ENCODE data around the gene ZRSR2. TPM values are rescaled to one million over a fixed set of nuclear protein-coding genes. Genes with fewer than 3 reads are reported as not detected.
"Not testable (repeated sequence)": the region's sequence is repeated elsewhere in the genome, so short reads cannot be mapped to it uniquely, and the experiment has no call there.

ZRSR2 gene
- total RNA-seq, 1 donor from 2014 or later = 8.4 TPM

DNA sequence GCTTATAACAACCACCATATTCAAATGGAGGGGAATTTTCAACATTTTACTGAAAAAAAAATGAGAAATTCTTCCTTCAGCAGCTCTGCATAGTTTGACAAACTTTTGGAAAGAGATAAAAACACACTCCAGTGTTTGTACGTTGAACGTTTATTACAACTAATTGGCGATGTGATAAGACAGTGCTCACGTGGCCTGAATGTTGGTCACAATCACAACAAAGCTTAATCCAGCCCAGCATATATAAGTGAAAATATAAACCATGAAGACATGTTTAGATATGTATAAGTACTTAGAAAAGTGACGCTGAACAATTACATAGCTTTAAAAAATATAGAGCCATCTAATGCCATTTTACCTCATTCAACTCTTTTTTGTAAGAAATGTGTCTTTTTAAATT, 35.7 kb downstream of the ZRSR2 start:
- H3K4me3 Mint-ChIP-seq (ENCODE audit: unreplicated experiment) = no peak overlapping the region
- H3K9me3 Mint-ChIP-seq (ENCODE audit: unreplicated experiment) = no peaks in the 10 kb centered on the region
- peaks cover 3% of the 10 kb centered on the region for H3K36me3 Mint-ChIP-seq (ENCODE audit: low read depth, unreplicated experiment)
- no peaks in the 10 kb centered on the region for H3K4me1 Mint-ChIP-seq (ENCODE audit: unreplicated experiment)
- no peak overlapping the region for H3K27ac Mint-ChIP-seq (ENCODE audit: unreplicated experiment)
- TF ChIP-seq CTCF (IDR thresholded peaks at IDR 0.05; ENCODE audit: unreplicated experiment) = no peak
- H3K27me3 Mint-ChIP-seq (ENCODE audit: unreplicated experiment) = no peaks in the 10 kb centered on the region
- DNase-seq (ENCODE audit: low spot score) = no peak

GRCh38 chrX:15829217-15829616, 38.9 kb downstream of the ZRSR2 start:
- no peak for DNase-seq (ENCODE audit: low spot score)
- peaks cover 2% of the 10 kb centered on the region for H3K27me3 Mint-ChIP-seq (ENCODE audit: unreplicated experiment)
- no peak overlapping the region for H3K4me3 Mint-ChIP-seq (ENCODE audit: unreplicated experiment)
- no peak for TF ChIP-seq CTCF (IDR thresholded peaks at IDR 0.05; ENCODE audit: unreplicated experiment)
- no peaks in the 10 kb centered on the region for H3K9me3 Mint-ChIP-seq (ENCODE audit: unreplicated experiment)
- no peaks in the 10 kb centered on the region for H3K36me3 Mint-ChIP-seq (ENCODE audit: low read depth, unreplicated experiment)
- no peaks in the 10 kb centered on the region for H3K4me1 Mint-ChIP-seq (ENCODE audit: unreplicated experiment)
- H3K27ac Mint-ChIP-seq (ENCODE audit: unreplicated experiment) = no peak overlapping the region

DNA sequence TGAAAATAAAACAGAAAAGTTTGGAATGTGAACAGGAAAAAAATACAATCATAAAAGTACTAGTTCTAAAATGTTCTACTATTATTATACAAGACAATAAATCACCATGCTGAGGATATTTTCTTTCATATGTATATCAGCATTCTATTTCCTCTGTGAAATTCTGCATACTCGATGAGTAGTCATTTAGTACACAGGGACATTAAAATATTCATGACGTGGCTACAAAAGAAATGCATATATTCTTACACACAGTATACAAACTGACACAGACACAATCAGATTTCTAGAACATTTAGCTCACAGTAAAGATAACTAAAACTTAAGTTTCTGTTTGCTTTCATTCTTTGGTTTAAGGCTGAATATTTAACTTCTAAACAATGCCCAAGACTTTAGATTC, 41.1 kb downstream of the ZRSR2 start:
- DNase-seq (ENCODE audit: low spot score); H3K9me3 Mint-ChIP-seq (ENCODE audit: unreplicated experiment); H3K4me3 Mint-ChIP-seq (ENCODE audit: unreplicated experiment); H3K27me3 Mint-ChIP-seq (ENCODE audit: unreplicated experiment); H3K36me3 Mint-ChIP-seq (ENCODE audit: low read depth, unreplicated experiment); H3K27ac Mint-ChIP-seq (ENCODE audit: unreplicated experiment); H3K4me1 Mint-ChIP-seq (ENCODE audit: unreplicated experiment): not testable (repeated sequence)

GRCh38 chrX:15834053-15834452, 43.8 kb downstream of the ZRSR2 start:
- H3K4me3 Mint-ChIP-seq (ENCODE audit: unreplicated experiment) = no peak overlapping the region
- no peak for TF ChIP-seq CTCF (IDR thresholded peaks at IDR 0.05; ENCODE audit: unreplicated experiment)
- no peaks in the 10 kb centered on the region for H3K36me3 Mint-ChIP-seq (ENCODE audit: low read depth, unreplicated experiment)
- H3K27me3 Mint-ChIP-seq (ENCODE audit: unreplicated experiment) = peaks cover 2% of the 10 kb centered on the region
- no peaks in the 10 kb centered on the region for H3K4me1 Mint-ChIP-seq (ENCODE audit: unreplicated experiment)
- no peak overlapping the region for H3K27ac Mint-ChIP-seq (ENCODE audit: unreplicated experiment)
- DNase-seq (ENCODE audit: low spot score) = no peak
- no peaks in the 10 kb centered on the region for H3K9me3 Mint-ChIP-seq (ENCODE audit: unreplicated experiment)

DNA sequence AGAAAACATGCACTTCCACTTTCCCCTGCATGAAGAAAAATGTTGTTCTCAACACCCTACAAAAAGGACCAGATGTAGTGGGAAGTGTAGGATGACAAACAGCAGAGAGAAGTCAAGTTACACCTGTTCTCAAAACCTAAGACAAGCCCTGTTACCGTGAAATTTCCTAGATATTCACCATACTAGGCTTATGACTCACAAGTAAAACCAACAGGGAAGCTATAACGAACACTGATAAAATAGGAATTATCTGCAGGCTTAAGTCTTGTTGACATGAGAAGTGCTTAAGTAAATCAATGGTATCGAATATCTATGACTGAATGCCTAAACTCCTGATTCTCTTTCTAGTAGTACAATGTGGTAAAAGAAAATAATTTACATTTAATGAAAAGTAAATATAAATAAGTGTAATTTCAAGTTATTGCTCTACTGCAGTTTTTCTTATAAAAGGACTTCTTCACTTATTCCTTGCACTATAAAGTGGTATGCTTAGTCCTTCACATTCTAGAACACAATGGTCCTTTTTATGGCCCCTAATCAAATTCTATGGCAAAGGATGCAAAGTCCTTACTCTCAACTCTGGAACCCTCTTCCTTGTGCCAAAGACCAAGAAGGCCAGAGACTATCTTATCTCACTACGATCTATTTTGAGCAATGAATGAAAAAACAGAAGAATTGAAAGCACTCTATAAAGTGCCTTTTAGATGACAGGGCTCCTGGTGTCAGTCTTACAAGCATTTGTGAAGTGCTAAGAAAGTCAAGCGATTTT, 44.7 kb downstream of the ZRSR2 start:
- no peak for DNase-seq (ENCODE audit: low spot score)
- H3K4me1 Mint-ChIP-seq (ENCODE audit: unreplicated experiment) = no peaks in the 10 kb centered on the region
- H3K36me3 Mint-ChIP-seq (ENCODE audit: low read depth, unreplicated experiment) = no peaks in the 10 kb centered on the region
- H3K9me3 Mint-ChIP-seq (ENCODE audit: unreplicated experiment) = no peaks in the 10 kb centered on the region
- H3K27me3 Mint-ChIP-seq (ENCODE audit: unreplicated experiment) = peaks cover 2% of the 10 kb centered on the region
- H3K27ac Mint-ChIP-seq (ENCODE audit: unreplicated experiment) = no peak overlapping the region
- H3K4me3 Mint-ChIP-seq (ENCODE audit: unreplicated experiment) = no peak overlapping the region
- TF ChIP-seq CTCF (IDR thresholded peaks at IDR 0.05; ENCODE audit: unreplicated experiment) = no peak
